A549 (cell line): ENCODE measurements around the gene LYPD6B. TPM values are rescaled to one million over a fixed set of nuclear protein-coding genes. Genes with fewer than 3 reads are reported as not detected.

Source experiments
- ATAC-seq, 2 experiments: fragments of 200-7000 bp in 1 of 2; fragments of >200 bp in 1 of 2; cut with Nextera tagmentation in 1 of 2; cut with Tn5 transposase in 1 of 2; 3 replicates each; pipeline versions ENCODE4 v1.8.0 to v1.9.1; 2018 to 2020; ENCODE audit warnings: mild to moderate bottlenecking in 1 of 2, moderate library complexity in 1 of 2
- CTCF ChIA-PET: fragments of 300-600 bp; sonication (Branson Sonifier 250); formaldehyde crosslinking; extraction: SDS; loops from one replicate; lab custom pipeline; 2021; ENCODE audit warnings: antibody characterized with exemption, inconsistent platforms; lab: Yijun Ruan, JAX
- POLR2A ChIA-PET: fragments of 350-600 bp; formaldehyde crosslinking; extraction: SDS; loops from one replicate; lab custom pipeline; 2021; ENCODE audit warnings: antibody characterized with exemption, inconsistent platforms; lab: Yijun Ruan, JAX
- DNase-seq, 2 experiments: peaks; one replicate each; pipeline versions ENCODE4 v3.0.0 to v3.0.0-alpha.2; 2011 to 2016; ENCODE audit warnings: low read depth in 1 of 2, low spot score in 1 of 2
- FAIRE-seq: peaks from 2 replicates; lab custom pipeline; 2011; peaks lifted over from hg19 to GRCh38; lab: Jason Lieb, UNC
- H3K27ac ChIP-seq, 2 experiments: fragments of >200 bp; sonication (Bioruptor Twin); formaldehyde crosslinking; 3 replicates each; pipeline ENCODE4 v1.5.1; 2016 to 2017
- H3K4me1 ChIP-seq: fragments of >200 bp; sonication (Bioruptor Twin); formaldehyde crosslinking; 3 replicates; pipeline ENCODE4 v1.6.1; 2016
- H3K4me2 ChIP-seq: fragments of >200 bp; sonication (Bioruptor Twin); formaldehyde crosslinking; 3 replicates; pipeline ENCODE4 v1.6.1; 2016
- H3K4me3 ChIP-seq: fragments of >200 bp; sonication (Bioruptor Twin); formaldehyde crosslinking; 3 replicates; pipeline ENCODE4 v1.5.1; 2016
- H3K9me3 ChIP-seq: fragments of >200 bp; sonication (Bioruptor Twin); formaldehyde crosslinking; 3 replicates; pipeline ENCODE4 v1.6.1; 2016
- CEBPB ChIP-seq, 2 experiments: fragments of >200 bp in 1 of 2; sonication (Bioruptor Twin) in 1 of 2; formaldehyde crosslinking in 1 of 2; IDR thresholded peaks; 2 replicates each; pipeline ENCODE4 v1.6.1; 2012 to 2016
- CHD2 ChIP-seq: fragments of 150-350 bp; IDR thresholded peaks from 2 replicates; pipeline ENCODE4 v1.6.1; 2014; ENCODE audit warnings: low read length; ENCODE audit not compliant: partially characterized antibody
- CHD4 ChIP-seq: fragments of 200-600 bp; sonication (generic); IDR thresholded peaks from 2 replicates; pipeline ENCODE4 v1.6.1; 2016; ENCODE audit warnings: antibody characterized with exemption, mild to moderate bottlenecking, borderline replicate concordance
- CTCF ChIP-seq: fragments of >200 bp; sonication (Bioruptor Twin); formaldehyde crosslinking; IDR thresholded peaks from 3 replicates; pipeline ENCODE4 v1.5.1; 2016
- E2F6 ChIP-seq: IDR thresholded peaks from 2 replicates; pipeline ENCODE4 v1.6.1; 2012; ENCODE audit warnings: low read depth, borderline replicate concordance
- EHF ChIP-seq: fragments of 250-450 bp; sonication (Bioruptor Pico); IDR thresholded peaks from 2 replicates; pipeline ENCODE4 v1.5.0; 2020; ENCODE audit warnings: mild to moderate bottlenecking
- FOSB ChIP-seq: fragments of 250-450 bp; sonication (Bioruptor Pico); IDR thresholded peaks from 2 replicates; pipeline ENCODE4 v1.5.0; 2020; ENCODE audit warnings: mild to moderate bottlenecking, moderate library complexity
- FOXS1 ChIP-seq: fragments of 250-450 bp; sonication (Bioruptor Pico); IDR thresholded peaks from 2 replicates; pipeline ENCODE4 v1.5.0; 2020; ENCODE audit warnings: mild to moderate bottlenecking, moderate library complexity
- KDM1A ChIP-seq: fragments of 200-600 bp; sonication (generic); IDR thresholded peaks from 2 replicates; pipeline ENCODE4 v1.6.1; 2016; ENCODE audit warnings: low read depth, mild to moderate bottlenecking
- KDM5A ChIP-seq: fragments of 200-600 bp; sonication (generic); IDR thresholded peaks from 2 replicates; pipeline ENCODE4 v1.6.1; 2016; ENCODE audit warnings: antibody characterized with exemption, mild to moderate bottlenecking
- MAFK ChIP-seq: fragments of 450-650 bp; IDR thresholded peaks from 2 replicates; pipeline ENCODE4 v1.6.1; 2014; ENCODE audit not compliant: partially characterized antibody
- MYC ChIP-seq: IDR thresholded peaks from 2 replicates; pipeline ENCODE4 v1.6.1; 2012; ENCODE audit warnings: mild to moderate bottlenecking, inconsistent platforms, low read length, improper control_type of control experiment, borderline replicate concordance
- NPAS2 ChIP-seq: fragments of 250-450 bp; sonication (Bioruptor Pico); IDR thresholded peaks from 2 replicates; pipeline ENCODE4 v1.8.0; 2022; ENCODE audit warnings: mild to moderate bottlenecking, moderate library complexity, borderline replicate concordance
- PBX3 ChIP-seq: IDR thresholded peaks from 2 replicates; pipeline ENCODE4 v1.6.1; 2012
- RAD21 ChIP-seq, 2 experiments: fragments of >200 bp in 1 of 2; sonication (Bioruptor Twin) in 1 of 2; formaldehyde crosslinking in 1 of 2; IDR thresholded peaks in 1 of 2; conservative IDR thresholded peaks in 1 of 2; 2 replicates in 1 of 2; 3 replicates in 1 of 2; pipeline ENCODE4 v1.6.1; 2012 to 2018; ENCODE audit warnings: inconsistent platforms in 1 of 2
- REST ChIP-seq: fragments of 200-600 bp; sonication (generic); IDR thresholded peaks from 2 replicates; pipeline ENCODE4 v1.6.1; 2016; ENCODE audit warnings: antibody characterized with exemption, mild to moderate bottlenecking, moderate library complexity
- RNF2 ChIP-seq: fragments of 200-600 bp; sonication (generic); IDR thresholded peaks from 2 replicates; pipeline ENCODE4 v1.6.1; 2016; ENCODE audit warnings: low read depth, mild to moderate bottlenecking, antibody characterized with exemption, moderate library complexity, borderline replicate concordance
- ZSCAN20 ChIP-seq: fragments of 250-450 bp; sonication (Bioruptor Pico); IDR thresholded peaks from 2 replicates; pipeline ENCODE4 v1.8.0; 2022; ENCODE audit warnings: mild to moderate bottlenecking, moderate library complexity
- WGBS: methylation state at CpG from one replicate; pipeline ENCODE4 v1.1.6; 2017; ENCODE audit errors: missing lambda C conversion rate; 5-methylcytosine and 5-hydroxymethylcytosine counted together
- polyA plus RNA-seq, 4 experiments: library from polyadenylated mRNA; depleted of rRNA in 3 of 4; stranded (reverse); fragments of >200 nt; fragmentation: RNase III in 1 of 4; extraction: RNeasy Plus Mini Kit Qiagen cat#74134 plus additional on column Dnase treatment in 1 of 4; gene quantifications; 2 replicates in 3 of 4; 3 replicates in 1 of 4; pipeline ENCODE4 v1.2.3, GENCODE V29; 2011 to 2017

LYPD6B gene
- polyA plus RNA-seq, 2 of the 4 experiments (the other 2 are of a cell fraction): not detected

GRCh38 chr2:149170911-149171310 lies 132.4 kb downstream of the LYPD6B start (continued):
- no peak for TF ChIP-seq MAFK
- TF ChIP-seq FOSB (CRISPR knock-in tag): no peak

GRCh38 chr2:149173220-149173619 lies 134.7 kb downstream of the LYPD6B start:
- CTCF ChIA-PET: interaction anchor here (1.0 kb wide), 1 partner anchor 42 kb away, joined by 3 read pairs; no protein-coding TSS in a partner anchor
- ATAC-seq: no peak
- no peaks in the 10 kb centered on the region for H3K4me1 ChIP-seq
- H3K27ac ChIP-seq: no peak overlapping the region
- FAIRE-seq: no peak
- TF ChIP-seq FOXS1 (CRISPR knock-in tag) (no peak), REST (no peak), NPAS2 (CRISPR knock-in tag) (no peak)
- TF ChIP-seq, all 56 proteins: peak for 0
- 28% methylated on average over 3 of the region's 3 CpGs for WGBS
- Histone ChIP-seq H3K4me2 (no peak overlapping the region), H3K4me3 (no peak overlapping the region), H3K9me3 (no peaks in the 10 kb centered on the region)
- POLR2A ChIA-PET: no interaction called here
- DNase-seq: no peak

GRCh38 chr2:149175956-149176355 lies 137.5 kb downstream of the LYPD6B start:
- WGBS: 51% methylated on average over 2 of the region's 2 CpGs
- Histone ChIP-seq H3K27ac (no peak overlapping the region), H3K4me1 (no peaks in the 10 kb centered on the region), H3K4me3 (no peak overlapping the region), H3K4me2 (no peak overlapping the region), H3K9me3 (no peaks in the 10 kb centered on the region)
- no peak for DNase-seq
- no peak for TF ChIP-seq CHD2
- ATAC-seq: no peak
- no peak for FAIRE-seq
- ChIA-PET POLR2A (no interaction called here), CTCF (no interaction called here)

GRCh38 chr2:149178612-149179011 lies 140.1 kb downstream of the LYPD6B start:
- WGBS: 80% methylated on average over 5 of the region's 5 CpGs
- H3K9me3 ChIP-seq: no peaks in the 10 kb centered on the region
- H3K4me2 ChIP-seq: no peak overlapping the region
- FAIRE-seq (no peak), ATAC-seq (no peak), DNase-seq (no peak)
- no peak overlapping the region for H3K27ac ChIP-seq
- ChIA-PET CTCF (interaction anchor here (0.9 kb wide), 1 partner anchor 21 kb away, joined by 3 read pairs; no protein-coding TSS in a partner anchor), POLR2A (no interaction called here)
- no peak overlapping the region for H3K4me3 ChIP-seq
- no peaks in the 10 kb centered on the region for H3K4me1 ChIP-seq
- TF ChIP-seq ZSCAN20 (CRISPR knock-in tag) (no peak), MYC (no peak), CHD2 (no peak), EHF (CRISPR knock-in tag) (no peak), CTCF (no peak), CEBPB (IDR thresholded peaks at IDR 0.05) (no peak), REST (no peak), PBX3 (no peak), RNF2 (no peak), KDM1A (no peak), E2F6 (no peak), CHD4 (no peak), RAD21 (conservative IDR thresholded peaks at IDR 0.05 in 1 of 2, IDR thresholded peaks at IDR 0.05 in 1 of 2) (no peak), KDM5A (no peak)
